ENCODE measurements around the gene HLA-DMA. TPM values are rescaled to one million over a fixed set of nuclear protein-coding genes. Genes with fewer than 3 reads are reported as not detected.

Gene HLA-DMA
- total RNA-seq, 4 donors from 2014 or later: 44.7 to 124 (median 69.7) TPM

DNA sequence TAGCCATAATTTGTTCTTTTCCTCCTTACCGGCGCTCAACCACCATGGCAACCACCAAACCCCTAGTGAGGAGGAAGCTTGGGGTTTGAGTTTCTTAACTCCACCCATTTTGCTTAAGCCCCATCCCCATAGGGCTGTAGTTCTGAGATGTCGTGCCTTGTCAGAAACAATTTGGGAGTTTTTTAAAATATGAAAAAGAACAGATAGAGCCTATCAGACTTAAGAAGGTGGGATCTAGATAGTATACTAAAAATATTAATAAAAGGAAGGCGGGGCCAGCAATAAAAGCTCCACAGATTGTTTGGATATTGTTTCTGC is 21.1 kb upstream of the HLA-DMA start:
- TF ChIP-seq, protein P1, sequence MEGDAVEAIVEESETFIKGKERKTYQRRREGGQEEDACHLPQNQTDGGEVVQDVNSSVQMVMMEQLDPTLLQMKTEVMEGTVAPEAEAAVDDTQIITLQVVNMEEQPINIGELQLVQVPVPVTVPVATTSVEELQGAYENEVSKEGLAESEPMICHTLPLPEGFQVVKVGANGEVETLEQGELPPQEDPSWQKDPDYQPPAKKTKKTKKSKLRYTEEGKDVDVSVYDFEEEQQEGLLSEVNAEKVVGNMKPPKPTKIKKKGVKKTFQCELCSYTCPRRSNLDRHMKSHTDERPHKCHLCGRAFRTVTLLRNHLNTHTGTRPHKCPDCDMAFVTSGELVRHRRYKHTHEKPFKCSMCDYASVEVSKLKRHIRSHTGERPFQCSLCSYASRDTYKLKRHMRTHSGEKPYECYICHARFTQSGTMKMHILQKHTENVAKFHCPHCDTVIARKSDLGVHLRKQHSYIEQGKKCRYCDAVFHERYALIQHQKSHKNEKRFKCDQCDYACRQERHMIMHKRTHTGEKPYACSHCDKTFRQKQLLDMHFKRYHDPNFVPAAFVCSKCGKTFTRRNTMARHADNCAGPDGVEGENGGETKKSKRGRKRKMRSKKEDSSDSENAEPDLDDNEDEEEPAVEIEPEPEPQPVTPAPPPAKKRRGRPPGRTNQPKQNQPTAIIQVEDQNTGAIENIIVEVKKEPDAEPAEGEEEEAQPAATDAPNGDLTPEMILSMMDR (IDR thresholded peaks at IDR 0.05; ENCODE audit: low read depth): no peak

DNA sequence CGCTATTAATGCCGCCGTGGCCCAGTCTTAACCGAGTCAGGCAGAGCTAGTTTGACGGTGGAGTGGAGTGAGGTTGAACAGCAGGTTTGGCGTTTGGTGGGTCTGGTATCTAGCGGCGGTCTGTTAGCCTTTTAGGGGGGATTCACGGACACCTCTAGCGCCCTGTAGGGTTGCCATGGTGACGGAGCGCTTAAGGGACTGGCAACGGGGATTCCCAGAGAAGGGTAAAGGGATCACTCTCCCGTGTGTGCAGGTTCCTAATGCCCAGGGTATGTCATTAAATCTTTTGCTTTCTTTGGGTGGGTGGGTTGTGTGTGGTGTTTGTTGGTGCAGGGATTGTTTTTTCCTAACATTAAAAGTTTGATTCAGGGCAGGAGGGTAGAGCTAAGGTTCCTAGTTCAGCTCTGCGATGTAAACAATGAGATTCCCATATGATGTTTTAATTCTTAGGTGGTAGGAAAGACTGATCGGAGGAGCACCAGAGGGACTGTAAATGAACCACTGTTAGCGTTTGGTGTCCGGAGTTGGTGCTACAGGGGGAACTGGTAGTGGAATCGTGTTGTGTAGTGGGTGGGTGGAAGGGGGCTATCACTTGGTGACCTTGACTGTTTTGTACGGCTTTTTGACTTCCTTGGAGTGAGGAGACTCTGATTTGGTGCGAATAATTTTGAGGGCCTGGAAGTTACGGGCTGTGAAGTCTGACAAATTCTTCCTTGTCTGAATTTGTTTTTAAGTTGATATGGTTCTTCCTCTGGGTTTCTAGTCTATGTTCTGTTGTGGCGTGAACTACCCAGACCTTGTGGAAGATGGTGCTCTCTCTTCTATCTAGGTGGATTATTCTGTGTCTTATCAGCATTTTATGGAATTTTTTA is 20.5 kb upstream of the HLA-DMA start:
- TF ChIP-seq, protein P1 (IDR thresholded peaks at IDR 0.05; ENCODE audit: low read depth): no peak

DNA sequence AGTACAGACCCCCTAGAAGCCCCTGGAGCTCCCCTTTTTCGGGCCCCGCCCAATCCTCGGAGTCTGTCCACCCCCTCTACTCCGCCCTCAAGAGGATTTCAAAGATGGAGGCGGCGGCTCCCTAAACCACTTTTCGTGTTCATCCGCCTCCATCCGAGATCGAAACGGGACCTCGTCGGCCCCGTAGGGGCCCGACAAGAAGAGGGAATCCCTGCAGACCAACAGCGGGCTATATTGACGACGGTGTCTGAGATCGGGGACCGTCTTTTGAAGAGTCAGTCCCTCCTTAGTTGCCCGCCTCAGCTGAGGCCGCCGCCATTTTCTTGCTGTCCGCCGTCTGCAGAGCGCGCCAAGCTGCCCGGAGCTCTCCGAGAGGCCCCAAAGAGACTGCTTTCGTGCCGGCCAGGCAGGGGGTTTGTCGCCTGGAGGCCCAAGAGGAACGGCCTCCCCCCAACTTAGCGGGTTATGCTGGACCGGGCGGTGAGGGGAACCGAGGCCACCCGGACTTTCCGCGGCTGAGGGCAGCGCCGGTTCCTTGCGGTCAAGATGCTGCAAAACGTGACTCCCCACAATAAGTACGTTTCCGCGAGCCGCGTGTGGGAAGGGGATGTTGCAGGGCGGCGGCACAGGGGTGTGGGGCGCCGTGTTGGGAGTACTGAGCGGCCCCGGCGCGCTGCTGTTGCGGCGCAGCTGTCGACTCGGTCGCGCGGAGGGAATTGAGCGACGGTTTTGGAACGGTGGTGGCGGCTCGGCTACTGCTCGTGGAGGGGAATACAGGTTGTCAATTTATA is 19.7 kb upstream of the HLA-DMA start:
- TF ChIP-seq, protein P1 (IDR thresholded peaks at IDR 0.05; ENCODE audit: low read depth): no peak

DNA sequence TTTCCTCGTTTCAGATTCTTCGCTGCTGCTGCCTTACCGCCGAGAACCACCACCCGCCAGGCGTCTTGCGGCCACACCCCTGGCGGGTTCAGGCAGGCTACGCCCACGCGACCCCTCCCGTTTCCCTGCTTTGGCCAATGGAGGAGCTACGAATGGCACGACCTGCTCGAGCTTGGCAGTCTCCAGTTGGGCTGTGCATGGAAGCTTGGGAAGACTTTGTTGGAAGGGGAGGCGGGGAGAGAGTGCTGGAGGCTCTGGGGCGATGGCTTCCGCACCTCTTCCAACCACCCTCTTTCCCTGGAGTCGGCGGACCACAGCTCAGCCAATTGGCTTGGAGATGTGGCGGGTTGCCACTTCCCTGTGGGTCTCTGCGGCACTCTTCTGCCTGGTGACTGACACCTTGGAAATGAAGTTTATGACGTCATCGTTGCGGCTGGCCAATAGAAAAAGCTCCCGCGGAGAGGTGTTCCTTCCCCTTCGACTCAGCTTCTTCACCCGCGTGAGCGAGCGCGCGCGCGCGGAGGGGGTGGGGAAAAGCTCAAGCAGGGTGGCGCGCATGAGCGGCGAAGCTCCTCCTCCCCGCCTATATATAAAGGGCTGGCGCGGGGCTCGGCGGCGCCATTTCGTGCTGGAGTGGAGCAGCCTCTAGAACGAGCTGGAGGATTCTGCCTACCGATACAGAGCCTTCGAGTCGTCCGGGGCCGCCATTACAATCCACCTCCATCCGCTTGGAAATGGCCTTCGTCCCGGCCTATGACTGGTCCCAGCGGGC is 18.9 kb upstream of the HLA-DMA start:
- TF ChIP-seq, protein P1 (IDR thresholded peaks at IDR 0.05; ENCODE audit: low read depth): no peak

DNA sequence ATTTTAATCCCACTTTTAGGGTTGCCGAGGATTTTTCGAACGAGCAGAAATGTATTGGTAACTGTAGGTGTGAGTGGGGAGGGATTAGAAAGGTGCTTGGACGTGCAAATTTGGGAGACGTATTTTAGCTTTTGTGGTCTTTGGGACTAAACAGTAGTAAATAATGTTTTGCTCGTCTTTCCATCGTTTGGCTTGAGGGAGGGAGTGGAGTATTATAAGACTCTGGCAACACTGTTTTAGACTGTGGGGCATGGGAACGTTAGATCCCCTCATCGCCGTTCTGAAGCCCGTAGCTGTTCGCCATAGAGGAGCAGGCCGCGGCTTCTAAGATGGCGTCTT is 18.3 kb upstream of the HLA-DMA start:
- TF ChIP-seq, protein P1 (IDR thresholded peaks at IDR 0.05; ENCODE audit: low read depth): no peak

DNA sequence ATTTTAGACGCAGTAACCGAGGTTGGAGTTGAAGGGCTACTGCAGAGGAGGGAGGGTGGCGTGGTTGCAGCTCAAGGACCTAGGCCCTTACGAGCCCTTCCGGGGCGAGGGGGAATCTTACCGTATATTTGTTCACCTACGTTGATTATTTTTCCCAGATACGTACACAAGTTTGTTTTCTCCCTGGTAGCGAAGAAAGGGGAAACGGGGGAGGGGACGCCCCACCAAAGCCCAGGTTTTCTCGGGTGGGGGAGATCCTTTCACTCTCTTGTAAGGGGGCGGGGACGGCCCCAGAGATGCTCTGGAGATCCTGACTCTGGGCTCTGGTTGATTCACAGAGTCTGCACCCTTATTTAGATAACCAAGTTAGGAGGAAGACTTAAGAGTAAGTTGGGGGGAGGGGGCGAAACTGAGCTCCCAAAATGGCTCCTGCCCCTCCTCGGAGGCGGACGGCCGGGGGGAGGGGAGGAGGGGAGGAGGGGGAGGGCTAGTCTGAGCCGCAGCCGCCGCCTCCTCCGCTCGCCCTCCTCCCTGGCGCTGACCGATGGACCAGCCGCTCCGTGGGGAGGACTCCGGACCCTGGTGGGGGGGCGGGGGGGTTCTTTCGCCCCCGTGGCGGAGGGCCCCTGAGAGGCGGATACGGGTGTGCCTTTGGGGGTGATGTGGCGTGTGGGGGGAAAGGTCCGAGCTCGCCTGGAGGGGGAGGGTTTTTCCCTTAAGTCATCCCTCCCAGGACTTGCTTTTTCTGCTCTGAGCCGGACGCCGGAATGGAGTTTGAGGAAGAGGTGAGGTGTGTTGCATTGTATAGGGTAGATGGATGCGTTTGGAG is 17.7 kb upstream of the HLA-DMA start:
- TF ChIP-seq, protein P1 (IDR thresholded peaks at IDR 0.05; ENCODE audit: low read depth): no peak
